TTC549 (cell line): ENCODE data around the gene GALNT14.

Experiments used
- FAIRE-seq: peaks from 2 replicates; lab custom pipeline; 2012; peaks lifted over from hg19 to GRCh38; lab: Jason Lieb, UNC

GALNT14 gene

GRCh38 chr2:31008561-31009114, 129.6 kb downstream of the GALNT14 start:
- no peak for FAIRE-seq

GRCh38 chr2:31004257-31004656, 134.0 kb downstream of the GALNT14 start:
- no peak for FAIRE-seq

GRCh38 chr2:31003749-31004148, 134.5 kb downstream of the GALNT14 start:
- no peak for FAIRE-seq

GRCh38 chr2:31002537-31003150, 135.6 kb downstream of the GALNT14 start:
- FAIRE-seq = no peak

- no peak for FAIRE-seq
Measured at GRCh38 chr2:31000970-31001369, 137.3 kb downstream of the GALNT14 start.

- no peak for FAIRE-seq
Measured at GRCh38 chr2:30998672-30999071, 139.6 kb downstream of the GALNT14 start.

- no peak for FAIRE-seq
Measured at GRCh38 chr2:30997979-30998378, 140.3 kb downstream of the GALNT14 start.

GRCh38 chr2:30994227-30995056, 143.8 kb downstream of the GALNT14 start:
- FAIRE-seq = no peak

GRCh38 chr2:30992781-30993180, 145.5 kb downstream of the GALNT14 start:
- FAIRE-seq = no peak

GRCh38 chr2:30990671-30991070, 147.6 kb downstream of the GALNT14 start:
- no peak for FAIRE-seq

- no peak for FAIRE-seq
Measured at GRCh38 chr2:30990176-30990575, 148.1 kb downstream of the GALNT14 start.

- FAIRE-seq = no peak
Measured at GRCh38 chr2:30989746-30990145, 148.5 kb downstream of the GALNT14 start.

GRCh38 chr2:30987566-30987965, 150.7 kb downstream of the GALNT14 start:
- no peak for FAIRE-seq

- FAIRE-seq = no peak
Measured at GRCh38 chr2:30986231-30986580, 152.0 kb downstream of the GALNT14 start.

- FAIRE-seq = no peak
Measured at GRCh38 chr2:30985493-30986230, 152.6 kb downstream of the GALNT14 start.

GRCh38 chr2:30984148-30984547, 154.1 kb downstream of the GALNT14 start:
- no peak for FAIRE-seq

- no peak for FAIRE-seq
Measured at GRCh38 chr2:30981510-30981909, 156.7 kb downstream of the GALNT14 start.

GRCh38 chr2:30981096-30981495, 157.1 kb downstream of the GALNT14 start:
- FAIRE-seq = no peak

- no peak for FAIRE-seq
Measured at GRCh38 chr2:30979822-30980245, 158.4 kb downstream of the GALNT14 start.

GRCh38 chr2:30978854-30979253, 159.4 kb downstream of the GALNT14 start:
- FAIRE-seq = no peak

GRCh38 chr2:30978044-30978443, 160.2 kb downstream of the GALNT14 start:
- FAIRE-seq = no peak

- FAIRE-seq = no peak
Measured at GRCh38 chr2:30975156-30975555, 163.1 kb downstream of the GALNT14 start.

- FAIRE-seq = no peak
Measured at GRCh38 chr2:30974554-30974953, 163.7 kb downstream of the GALNT14 start.
